HL-60 (cell line): ENCODE data around the gene GAS5.

Experiments
- CTCF ChIP-seq: IDR thresholded peaks from one replicate; pipeline ENCODE4 v1.5.1; 2011; ENCODE audit warnings: low read length, control low read depth, inconsistent platforms; ENCODE audit not compliant: insufficient read depth
- GABPA ChIP-seq: IDR thresholded peaks from 2 replicates; pipeline ENCODE4 v1.6.1; 2012; ENCODE audit warnings: low read depth
- POLR2AphosphoS5 ChIP-seq: IDR thresholded peaks from 2 replicates; pipeline ENCODE4 v1.6.1; 2012; ENCODE audit warnings: low read depth
- SPI1 ChIP-seq: IDR thresholded peaks from 2 replicates; pipeline ENCODE4 v1.6.1; 2012; ENCODE audit warnings: low read depth, mild to moderate bottlenecking, borderline replicate concordance

GRCh38 chr1:173867141-173867752 lies 542 bp downstream of the GAS5 start:
- TF ChIP-seq CTCF (no peak), POLR2AphosphoS5 (no peak; the same call in 1 of the 2 replicates), SPI1 (no peak), GABPA (no peak)
